NCI-H526 treated with DMSO at 0.1 percent for 48 hours (cell line): ENCODE measurements around the gene CALM1.
A peak's percentile ranks its signal among the peaks of the same experiment; 100 is the strongest.

Experiments used
- DNase-seq: peaks from one replicate; lab custom pipeline; 2025; lab: John Stamatoyannopoulos, UW

Gene CALM1

GRCh38 chr14:90396341-90397339 is at the start of gene CALM1:
Gene CALM1 (plus strand): TSS chr14:90397029. CDS start chr14:90397231, 202 bp downstream.
- DNase-seq = peak; percentile 82

- no peak for DNase-seq
Measured at GRCh38 chr14:90348270-90348669, 48.6 kb upstream of the CALM1 start.

GRCh38 chr14:90349739-90350138 is 47.1 kb upstream of the CALM1 start:
- no peak for DNase-seq

GRCh38 chr14:90354551-90355298 is 42.1 kb upstream of the CALM1 start:
- DNase-seq = no peak

GRCh38 chr14:90355540-90356518 is 41.0 kb upstream of the CALM1 start:
- DNase-seq = no peak

GRCh38 chr14:90356925-90357324 is 39.9 kb upstream of the CALM1 start:
- no peak for DNase-seq

GRCh38 chr14:90358359-90358758 is 38.5 kb upstream of the CALM1 start:
- no peak for DNase-seq

GRCh38 chr14:90361865-90362557 is 34.8 kb upstream of the CALM1 start:
- no peak for DNase-seq

GRCh38 chr14:90362558-90362896 is 34.3 kb upstream of the CALM1 start:
- no peak for DNase-seq

GRCh38 chr14:90368946-90369721 is 27.7 kb upstream of the CALM1 start:
- DNase-seq = no peak

- no peak for DNase-seq
Measured at GRCh38 chr14:90373887-90374286, 22.9 kb upstream of the CALM1 start.

GRCh38 chr14:90374813-90375212 is 22.0 kb upstream of the CALM1 start:
- DNase-seq = no peak

- DNase-seq = peak; percentile 77
Measured at GRCh38 chr14:90375934-90376333, 20.9 kb upstream of the CALM1 start.

- no peak for DNase-seq
Measured at GRCh38 chr14:90378249-90378648, 18.6 kb upstream of the CALM1 start.

GRCh38 chr14:90379106-90379505 is 17.7 kb upstream of the CALM1 start:
- no peak for DNase-seq

GRCh38 chr14:90381011-90381786 is 15.6 kb upstream of the CALM1 start:
- DNase-seq = peak; percentile 79

GRCh38 chr14:90381999-90382451 is 14.8 kb upstream of the CALM1 start:
- peak; percentile 69 for DNase-seq

GRCh38 chr14:90382491-90383125 is 14.2 kb upstream of the CALM1 start:
- no peak for DNase-seq

GRCh38 chr14:90383126-90383730 is 13.6 kb upstream of the CALM1 start:
- DNase-seq = peak; percentile 98
